NT2/D1 (cell line): ENCODE data around the gene MGAT5B.

Experiments
- YY1 ChIP-seq: IDR thresholded peaks from 2 replicates; pipeline ENCODE4 v1.6.1; 2011; ENCODE audit not compliant: insufficient read length, insufficient read depth
- ZNF274 ChIP-seq: IDR thresholded peaks from 2 replicates; pipeline ENCODE4 v1.6.1; 2011; ENCODE audit warnings: mild to moderate bottlenecking, low read depth, low read length

- TF ChIP-seq ZNF274 (no peak), YY1 (no peak)
Measured at GRCh38 chr17:76830987-76831715, 37.1 kb upstream of the MGAT5B start.
